GM18951 (cell line): ENCODE results near the gene MRPS18A.
"Not testable (repeated sequence)": the region's sequence is repeated elsewhere in the genome, so short reads cannot be mapped to it uniquely, and the experiment has no call there.

Source experiments
- POLR2A ChIP-seq: IDR thresholded peaks from 4 replicates; pipeline ENCODE4 v1.6.1; 2011; ENCODE audit warnings: mild to moderate bottlenecking; ENCODE audit not compliant: insufficient read length, insufficient read depth; ENCODE audit errors: extremely low read depth
- in situ Hi-C: fragments of 300-500 bp; cut with MboI; formaldehyde crosslinking; loops from one replicate; pipeline ENCODE4 v1.12.0; 2022; ENCODE audit warnings: low sequenced_read_pairs, mixed read lengths, inconsistent platforms; ENCODE audit not compliant: unreplicated experiment

The MRPS18A gene

GRCh38 chr6:43713643-43714310, 26.2 kb upstream of the MRPS18A start:
- TF ChIP-seq POLR2A, result no peak
- in situ Hi-C loops, result no loop called here

GRCh38 chr6:43712579-43712978, 25.0 kb upstream of the MRPS18A start:
- no peak for TF ChIP-seq POLR2A
- in situ Hi-C loops, result no loop called here

- TF ChIP-seq POLR2A, result no peak
- in situ Hi-C loops, result no loop called here
Observed at GRCh38 chr6:43710576-43710975, 23.0 kb upstream of the MRPS18A start.

- in situ Hi-C loops, result no loop called here
- TF ChIP-seq POLR2A, result no peak
Observed at GRCh38 chr6:43709654-43710303, 22.2 kb upstream of the MRPS18A start.

GRCh38 chr6:43708860-43709653, 21.5 kb upstream of the MRPS18A start:
- no peak for TF ChIP-seq POLR2A
- in situ Hi-C loops, result no loop called here

- in situ Hi-C loops, result no loop called here
- TF ChIP-seq POLR2A, result no peak
Observed at GRCh38 chr6:43707767-43708166, 20.2 kb upstream of the MRPS18A start.

- no peak for TF ChIP-seq POLR2A
- in situ Hi-C loops, result no loop called here
Observed at GRCh38 chr6:43707269-43707668, 19.7 kb upstream of the MRPS18A start.

GRCh38 chr6:43706788-43707187, 19.2 kb upstream of the MRPS18A start:
- no peak for TF ChIP-seq POLR2A
- in situ Hi-C loops, result no loop called here

GRCh38 chr6:43705996-43706395, 18.4 kb upstream of the MRPS18A start:
- in situ Hi-C loops, result no loop called here

GRCh38 chr6:43703512-43704429, 16.2 kb upstream of the MRPS18A start:
- in situ Hi-C loops, result no loop called here
- no peak for TF ChIP-seq POLR2A

More at GRCh38 chr6:43705996-43706395, 18.4 kb upstream of the MRPS18A start:
- TF ChIP-seq POLR2A, result no peak

- in situ Hi-C loops, result no loop called here
Observed at GRCh38 chr6:43702534-43703440, 15.2 kb upstream of the MRPS18A start.

GRCh38 chr6:43702171-43702533, 14.6 kb upstream of the MRPS18A start:
- TF ChIP-seq POLR2A, result no peak
- in situ Hi-C loops, result no loop called here

More at GRCh38 chr6:43702534-43703440, 15.2 kb upstream of the MRPS18A start:
- no peak for TF ChIP-seq POLR2A

GRCh38 chr6:43700939-43701560, 13.5 kb upstream of the MRPS18A start:
- in situ Hi-C loops, result not testable (repeated sequence)
